Mucosa of gallbladder (tissue), 1 donor: Measurements from ENCODE around the gene SMARCE1. TPM values are rescaled to one million over a fixed set of nuclear protein-coding genes. Genes with fewer than 3 reads are reported as not detected.

Experiments
- DNase-seq: peaks from one replicate; pipeline ENCODE4 v3.0.0-alpha.2; 2020; ENCODE audit warnings: low spot score
- total RNA-seq: library from RNA; stranded (reverse); gene quantifications from one replicate; pipeline ENCODE4 v1.2.1, GENCODE V29; 2021
- donor health status: DM: no; HTN: no; CAD: no.

The SMARCE1 gene
- total RNA-seq, result 90.5 TPM

- DNase-seq, result peak; percentile 62
These were observed at the start of gene SMARCE1 for GRCh38 chr17:40647624-40648383. SMARCE1 (minus strand) TSS chr17:40647818; CDS start chr17:40645802, 2,016 bp downstream.

GRCh38 chr17:40697297-40697696, 49.7 kb upstream of the SMARCE1 start:
- no peak for DNase-seq

GRCh38 chr17:40696651-40697072, 49.0 kb upstream of the SMARCE1 start:
- DNase-seq, result no peak

GRCh38 chr17:40695874-40696472, 48.4 kb upstream of the SMARCE1 start:
- no peak for DNase-seq

- peak; percentile 29 for DNase-seq
These were observed 47.0 kb upstream of the SMARCE1 start for GRCh38 chr17:40694584-40694983.

GRCh38 chr17:40687106-40687505, 39.5 kb upstream of the SMARCE1 start:
- no peak for DNase-seq

- DNase-seq, result peak; percentile 59
These were observed 38.6 kb upstream of the SMARCE1 start for GRCh38 chr17:40686192-40686591.

- DNase-seq, result no peak
These were observed 33.4 kb upstream of the SMARCE1 start for GRCh38 chr17:40680998-40681397.

GRCh38 chr17:40679523-40679907, 31.9 kb upstream of the SMARCE1 start:
- no peak for DNase-seq

- no peak for DNase-seq
These were observed 31.4 kb upstream of the SMARCE1 start for GRCh38 chr17:40678902-40679522.

- no peak for DNase-seq
These were observed 28.3 kb upstream of the SMARCE1 start for GRCh38 chr17:40675905-40676304.

- DNase-seq, result no peak
These were observed 25.0 kb upstream of the SMARCE1 start for GRCh38 chr17:40672654-40673053.

GRCh38 chr17:40671282-40671681, 23.7 kb upstream of the SMARCE1 start:
- no peak for DNase-seq

GRCh38 chr17:40666331-40666730, 18.7 kb upstream of the SMARCE1 start:
- no peak for DNase-seq

GRCh38 chr17:40664582-40665333, 17.1 kb upstream of the SMARCE1 start, which contains the start of gene KRT222:
KRT222 (minus strand) TSS chr17:40665177; CDS start chr17:40665099, 78 bp downstream.
- DNase-seq, result no peak

GRCh38 chr17:40663252-40663651, 15.6 kb upstream of the SMARCE1 start:
- DNase-seq, result no peak

GRCh38 chr17:40659911-40660310, 12.3 kb upstream of the SMARCE1 start:
- no peak for DNase-seq

GRCh38 chr17:40658396-40658795, 10.8 kb upstream of the SMARCE1 start:
- no peak for DNase-seq

GRCh38 chr17:40651939-40652338, 4.3 kb upstream of the SMARCE1 start:
- DNase-seq, result no peak

GRCh38 chr17:40648384-40648968, 858 bp upstream of the SMARCE1 start:
- no peak for DNase-seq

- DNase-seq, result no peak
These were observed 611 bp downstream of the SMARCE1 start for GRCh38 chr17:40646791-40647623.
